Natural killer cell (primary cell): ENCODE measurements around the gene LLGL2. TPM values are rescaled to one million over a fixed set of nuclear protein-coding genes. Genes with fewer than 3 reads are reported as not detected.
A peak's percentile ranks its signal among the peaks of the same experiment; 100 is the strongest.

Source experiments
- ATAC-seq, 3 donors: fragments of 150-1000 bp in 2 of 3; fragments of 200-7000 bp in 1 of 3; cut with Tn5 transposase; 1 replicate in 1 of 3; 2 replicates in 2 of 3; pipeline ENCODE4 v1.10.0; 2021; ENCODE audit warnings: mild to moderate bottlenecking in 2 of 3, moderate library complexity in 2 of 3
- DNase-seq, 2 donors: peaks; one replicate each; pipeline versions ENCODE4 v3.0.0 to v3.0.0-alpha.2; 2013 to 2021; ENCODE audit warnings: mixed read lengths in 1 of 2
- H3K27ac ChIP-seq: one replicate; pipeline ENCODE4 v1.5.1; 2013; ENCODE audit warnings: mild to moderate bottlenecking, low read length
- H3K27me3 ChIP-seq: one replicate; pipeline ENCODE4 v1.6.1; 2013; ENCODE audit warnings: low read length; ENCODE audit not compliant: control insufficient read depth, insufficient read depth
- H3K36me3 ChIP-seq: one replicate; pipeline ENCODE4 v1.6.1; 2013; ENCODE audit warnings: low read length; ENCODE audit not compliant: control insufficient read depth, insufficient read depth
- H3K4me1 ChIP-seq: one replicate; pipeline ENCODE4 v1.6.1; 2013; ENCODE audit warnings: low read length; ENCODE audit not compliant: control insufficient read depth, insufficient read depth
- H3K4me3 ChIP-seq: one replicate; pipeline ENCODE4 v1.5.1; 2013; ENCODE audit warnings: low read length
- H3K9me3 ChIP-seq: one replicate; pipeline ENCODE4 v1.6.1; 2013; ENCODE audit warnings: low read length; ENCODE audit not compliant: control insufficient read depth, insufficient read depth
- H3K27ac Mint-ChIP-seq, 2 donors: one replicate each; pipeline ENCODE4 v1.8.0; 2022; ENCODE audit warnings: mild to moderate bottlenecking in 2 of 2, mixed read lengths in 2 of 2, moderate library complexity in 1 of 2
- H3K27me3 Mint-ChIP-seq, 2 donors: one replicate each; pipeline ENCODE4 v1.8.0; 2022; ENCODE audit warnings: low read depth in 2 of 2, mixed read lengths in 2 of 2
- H3K36me3 Mint-ChIP-seq: one replicate; pipeline ENCODE4 v1.8.0; 2022; ENCODE audit warnings: mixed read lengths
- H3K4me1 Mint-ChIP-seq, 2 donors: one replicate each; pipeline ENCODE4 v1.8.0; 2022; ENCODE audit warnings: mixed read lengths in 2 of 2
- H3K4me3 Mint-ChIP-seq: one replicate; pipeline ENCODE4 v1.8.0; 2022; ENCODE audit warnings: mild to moderate bottlenecking, moderate library complexity, mixed read lengths
- H3K9me3 Mint-ChIP-seq, 2 donors: one replicate each; pipeline ENCODE4 v1.8.0; 2022; ENCODE audit warnings: mixed read lengths in 2 of 2
- WGBS: methylation state at CpG from one replicate; pipeline ENCODE4 v1.1.7; 2013; ENCODE audit warnings: missing lambda C conversion rate; ENCODE audit not compliant: insufficient coverage; 5-methylcytosine and 5-hydroxymethylcytosine counted together
- intact Hi-C: fragments of 100-400 bp; cut with micrococcal nuclease; formaldehyde crosslinking; loops from one replicate; pipeline ENCODE4 v1.14.2; 2022
- total RNA-seq, 4 donors: library from RNA; stranded (reverse); fragments of 120-200 nt in 1 of 4; gene quantifications; one replicate each; pipeline versions ENCODE4 v1.2.3 to v1.2.4, GENCODE V29; 2013 to 2022
- TF ChIP-seq, protein P1 (sequence below): fragments of 200-600 bp; IDR thresholded peaks from one replicate; pipeline ENCODE4 v1.8.0; 2022; ENCODE audit warnings: antibody characterized with exemption

LLGL2 gene
- total RNA-seq, 3 donors from 2014 or later (not counting 1 experiment from before 2014, with no cell fraction given), result 229 to 302 (median 244) TPM

DNA sequence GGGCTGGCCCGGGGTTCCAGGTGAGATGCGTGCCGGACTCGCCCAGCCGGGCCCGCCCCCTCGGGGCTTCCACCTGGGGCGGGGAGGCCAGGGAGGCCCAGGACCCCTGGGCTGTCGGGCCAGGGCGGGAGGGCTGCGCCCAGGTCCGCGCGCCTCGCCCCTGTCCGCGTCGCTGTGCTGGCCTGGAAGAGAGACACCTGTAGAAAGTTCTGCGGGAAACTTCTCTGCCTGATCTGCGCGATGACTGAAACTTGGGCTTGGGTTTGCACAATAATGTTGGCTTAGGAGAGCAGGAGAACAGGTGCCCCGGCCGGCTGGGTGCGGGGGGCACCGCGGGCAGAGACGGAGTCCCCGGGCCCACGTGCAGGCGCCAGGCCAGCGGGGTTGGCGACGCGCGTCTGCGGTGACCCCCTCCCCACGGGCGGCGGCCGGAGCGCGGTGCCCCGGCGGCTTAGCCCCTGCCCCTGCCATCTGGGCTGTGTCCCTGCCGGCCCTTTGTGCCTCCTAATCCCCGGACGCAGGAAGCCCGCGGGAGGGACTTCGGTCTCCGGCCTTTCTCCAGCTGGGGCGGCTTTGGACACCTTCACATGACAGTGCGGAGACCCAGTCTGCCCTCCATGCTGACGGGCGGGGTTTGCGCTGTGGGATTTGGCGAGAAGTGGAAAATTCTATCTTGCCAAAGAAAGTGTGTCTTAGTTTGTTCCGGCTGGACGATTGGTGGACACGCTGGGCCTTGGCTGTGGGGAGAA lies 483 bp downstream of the LLGL2 start:
- H3K4me3 Mint-ChIP-seq, result peak overlapping the region; percentile 91
- Histone ChIP-seq H3K9me3 (no peaks in the 10 kb centered on the region), H3K36me3 (peaks cover 20% of the 10 kb centered on the region), H3K4me3 (peak overlapping the region; percentile 54), H3K27me3 (no peaks in the 10 kb centered on the region), H3K27ac (peak overlapping the region; percentile 21), H3K4me1 (peaks cover 30% of the 10 kb centered on the region)
- H3K36me3 Mint-ChIP-seq, result no peaks in the 10 kb centered on the region
- ATAC-seq (no peak), DNase-seq (no peak)
- 4% methylated on average over 60 of the region's 60 CpGs for WGBS
- H3K27ac Mint-ChIP-seq, result peak overlapping the region; percentile 73 to 78
- TF ChIP-seq, protein P1, sequence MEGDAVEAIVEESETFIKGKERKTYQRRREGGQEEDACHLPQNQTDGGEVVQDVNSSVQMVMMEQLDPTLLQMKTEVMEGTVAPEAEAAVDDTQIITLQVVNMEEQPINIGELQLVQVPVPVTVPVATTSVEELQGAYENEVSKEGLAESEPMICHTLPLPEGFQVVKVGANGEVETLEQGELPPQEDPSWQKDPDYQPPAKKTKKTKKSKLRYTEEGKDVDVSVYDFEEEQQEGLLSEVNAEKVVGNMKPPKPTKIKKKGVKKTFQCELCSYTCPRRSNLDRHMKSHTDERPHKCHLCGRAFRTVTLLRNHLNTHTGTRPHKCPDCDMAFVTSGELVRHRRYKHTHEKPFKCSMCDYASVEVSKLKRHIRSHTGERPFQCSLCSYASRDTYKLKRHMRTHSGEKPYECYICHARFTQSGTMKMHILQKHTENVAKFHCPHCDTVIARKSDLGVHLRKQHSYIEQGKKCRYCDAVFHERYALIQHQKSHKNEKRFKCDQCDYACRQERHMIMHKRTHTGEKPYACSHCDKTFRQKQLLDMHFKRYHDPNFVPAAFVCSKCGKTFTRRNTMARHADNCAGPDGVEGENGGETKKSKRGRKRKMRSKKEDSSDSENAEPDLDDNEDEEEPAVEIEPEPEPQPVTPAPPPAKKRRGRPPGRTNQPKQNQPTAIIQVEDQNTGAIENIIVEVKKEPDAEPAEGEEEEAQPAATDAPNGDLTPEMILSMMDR, result no peak
- H3K9me3 Mint-ChIP-seq, result no peaks in the 10 kb centered on the region
- intact Hi-C loops, result loop anchor here (1.0 kb wide), 2 partner anchors 9 to 10 kb away; partner anchors contain the start of gene TSEN54
- H3K27me3 Mint-ChIP-seq, result no peaks in the 10 kb centered on the region
- peaks cover 5 to 30% of the 10 kb centered on the region in 2 donors for H3K4me1 Mint-ChIP-seq

GRCh38 chr17:75526555-75527270 lies 1.2 kb downstream of the LLGL2 start:
- intact Hi-C loops, result no loop called here
- 50% methylated on average over 13 of the region's 13 CpGs for WGBS
- peak overlapping the region; percentile 91 for H3K4me3 Mint-ChIP-seq
- Histone ChIP-seq H3K4me3 (peak overlapping the region; percentile 54), H3K27ac (peak overlapping the region; percentile 21), H3K4me1 (peaks cover 30% of the 10 kb centered on the region), H3K36me3 (peaks cover 13% of the 10 kb centered on the region), H3K27me3 (no peaks in the 10 kb centered on the region), H3K9me3 (no peaks in the 10 kb centered on the region)
- no peaks in the 10 kb centered on the region for H3K9me3 Mint-ChIP-seq
- TF ChIP-seq, protein P1, result no peak
- H3K27me3 Mint-ChIP-seq, result no peaks in the 10 kb centered on the region
- ATAC-seq (no peak), DNase-seq (no peak)
- no peaks in the 10 kb centered on the region for H3K36me3 Mint-ChIP-seq
- peak overlapping the region; percentile 73 to 78 for H3K27ac Mint-ChIP-seq
- peaks cover 5 to 38% of the 10 kb centered on the region in 2 donors for H3K4me1 Mint-ChIP-seq

- DNase-seq (no peak), ATAC-seq (no peak)
- Mint-ChIP-seq H3K27me3 (no peaks in the 10 kb centered on the region), H3K27ac (peak overlapping the region in 1 of 2 donors; percentile 48), H3K36me3 (no peaks in the 10 kb centered on the region), H3K4me1 (peaks cover 33 to 65% of the 10 kb centered on the region in 2 donors), H3K9me3 (no peaks in the 10 kb centered on the region), H3K4me3 (no peak overlapping the region)
- intact Hi-C loops, result no loop called here
- H3K4me1 ChIP-seq, result peaks cover 47% of the 10 kb centered on the region
- TF ChIP-seq, protein P1, result no peak
- H3K4me3 ChIP-seq, result no peak overlapping the region
- H3K9me3 ChIP-seq, result no peaks in the 10 kb centered on the region
- H3K27me3 ChIP-seq, result no peaks in the 10 kb centered on the region
- 96% methylated on average over 19 of the region's 19 CpGs for WGBS
- peaks cover 11% of the 10 kb centered on the region for H3K36me3 ChIP-seq
- no peak overlapping the region for H3K27ac ChIP-seq
Measured at GRCh38 chr17:75530837-75531720, 5.6 kb downstream of the LLGL2 start.
